Measurements from ENCODE around the gene SSTR1.
"Not testable (repeated sequence)": the region's sequence is repeated elsewhere in the genome, so short reads cannot be mapped to it uniquely, and the experiment has no call there.

SSTR1 gene, protein sequence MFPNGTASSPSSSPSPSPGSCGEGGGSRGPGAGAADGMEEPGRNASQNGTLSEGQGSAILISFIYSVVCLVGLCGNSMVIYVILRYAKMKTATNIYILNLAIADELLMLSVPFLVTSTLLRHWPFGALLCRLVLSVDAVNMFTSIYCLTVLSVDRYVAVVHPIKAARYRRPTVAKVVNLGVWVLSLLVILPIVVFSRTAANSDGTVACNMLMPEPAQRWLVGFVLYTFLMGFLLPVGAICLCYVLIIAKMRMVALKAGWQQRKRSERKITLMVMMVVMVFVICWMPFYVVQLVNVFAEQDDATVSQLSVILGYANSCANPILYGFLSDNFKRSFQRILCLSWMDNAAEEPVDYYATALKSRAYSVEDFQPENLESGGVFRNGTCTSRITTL

DNA sequence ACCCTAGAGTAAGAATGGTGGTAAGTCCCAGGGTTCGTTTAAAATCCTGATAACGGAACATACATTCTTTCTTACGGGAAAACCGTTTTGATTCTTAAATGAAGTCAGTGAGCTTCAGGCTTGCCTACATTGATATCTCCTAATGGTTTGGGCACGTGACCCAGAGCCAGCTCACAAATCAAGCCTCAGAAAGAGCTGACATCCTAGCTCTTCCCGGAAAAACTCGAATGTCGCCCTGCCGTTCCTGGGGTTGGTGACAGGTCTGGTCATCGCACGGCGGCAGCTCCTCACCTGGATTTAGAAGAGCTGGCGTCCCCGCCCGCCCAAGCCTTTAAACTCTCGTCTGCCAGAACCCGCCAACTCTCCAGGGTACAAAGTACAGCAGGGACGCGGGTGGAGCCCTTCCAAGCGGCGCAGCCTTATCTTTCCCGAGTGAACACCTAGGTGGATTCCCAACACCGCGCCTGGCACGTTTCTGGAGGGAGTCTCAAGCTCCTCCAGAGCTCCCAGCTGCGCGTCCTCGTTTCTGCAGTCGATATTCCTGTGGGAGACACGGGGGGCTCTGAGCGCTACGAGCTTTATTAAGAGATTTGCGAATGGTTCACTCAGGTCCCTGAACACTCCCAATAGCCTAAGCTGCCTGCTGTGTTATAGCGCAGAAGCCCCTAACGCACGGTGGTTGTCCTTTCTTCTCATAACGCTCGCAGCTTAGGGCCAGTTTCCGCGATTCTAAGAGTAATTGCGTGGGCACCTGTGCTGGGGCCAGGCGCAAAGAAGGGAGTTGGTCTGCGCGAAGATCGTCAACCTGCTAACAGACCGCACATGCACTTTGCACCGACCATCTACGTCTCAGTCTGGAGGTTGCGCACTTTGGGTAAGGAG lies at the start of gene SSTR1:
TSS of gene SSTR1 (plus strand) at position 169 of the 882 bp plus-strand sequence. CDS start 1,486 bp downstream, outside the sequence.
- DNase-seq (ENCODE audit: low read depth) = no peak

DNA sequence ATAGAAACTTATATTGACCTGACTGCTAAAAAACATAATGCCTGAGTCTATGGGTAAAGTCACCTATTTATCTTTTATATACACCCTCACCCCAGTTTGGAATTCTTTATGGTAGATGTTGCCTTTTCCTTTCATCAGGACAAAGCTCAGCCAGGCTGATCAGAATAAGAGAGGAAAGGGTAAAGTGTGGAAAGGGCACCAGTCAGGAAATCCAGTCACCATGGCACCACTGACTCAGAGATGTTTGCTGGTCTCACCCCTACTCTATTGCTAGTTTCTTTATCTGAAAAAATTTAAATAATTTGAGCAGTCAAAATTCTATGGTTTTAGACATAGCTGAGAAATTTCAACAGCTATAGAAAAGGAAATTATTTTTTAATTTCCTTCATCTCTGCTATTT lies 49.2 kb upstream of the SSTR1 start:
- DNase-seq (ENCODE audit: low read depth) = no peak

DNA sequence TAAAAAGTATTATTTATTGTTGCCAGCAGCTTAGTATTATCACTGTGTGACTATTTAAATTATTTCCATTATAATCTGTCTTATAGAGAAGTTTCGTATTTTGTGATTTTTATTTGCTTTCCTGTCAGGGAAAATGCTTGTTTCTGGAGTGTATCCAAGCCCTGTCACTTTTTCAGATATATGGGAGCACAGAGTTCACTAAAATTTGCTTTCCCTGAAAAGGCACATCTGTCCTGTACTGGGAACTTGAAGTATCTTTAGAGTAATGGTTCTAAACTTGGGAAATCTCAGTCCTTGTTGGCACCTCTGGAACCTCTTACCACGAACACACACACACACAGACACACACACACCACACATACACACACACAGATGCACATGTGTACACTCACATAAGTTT lies 39.3 kb upstream of the SSTR1 start:
- DNase-seq (ENCODE audit: low read depth) = no peak

DNA sequence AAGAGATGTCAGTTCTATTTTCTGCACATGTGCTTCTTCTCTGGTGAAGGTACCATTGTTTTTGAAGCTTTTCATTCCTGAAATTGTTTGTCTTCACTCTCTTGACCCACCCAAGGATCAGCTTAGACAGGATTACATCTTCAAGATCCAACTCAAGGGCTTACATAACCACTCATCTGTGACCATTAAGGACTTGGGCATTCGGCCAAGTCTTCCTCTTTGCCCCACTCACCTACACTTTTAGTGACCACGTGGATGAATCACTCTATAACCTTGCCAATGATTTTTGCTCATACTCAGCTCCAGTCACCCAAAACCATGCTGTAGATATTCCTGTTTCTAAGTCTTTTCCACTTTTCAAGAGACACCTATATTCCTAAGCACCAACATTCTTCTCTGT lies 36.5 kb upstream of the SSTR1 start:
- no peak for DNase-seq (ENCODE audit: low read depth)

DNA sequence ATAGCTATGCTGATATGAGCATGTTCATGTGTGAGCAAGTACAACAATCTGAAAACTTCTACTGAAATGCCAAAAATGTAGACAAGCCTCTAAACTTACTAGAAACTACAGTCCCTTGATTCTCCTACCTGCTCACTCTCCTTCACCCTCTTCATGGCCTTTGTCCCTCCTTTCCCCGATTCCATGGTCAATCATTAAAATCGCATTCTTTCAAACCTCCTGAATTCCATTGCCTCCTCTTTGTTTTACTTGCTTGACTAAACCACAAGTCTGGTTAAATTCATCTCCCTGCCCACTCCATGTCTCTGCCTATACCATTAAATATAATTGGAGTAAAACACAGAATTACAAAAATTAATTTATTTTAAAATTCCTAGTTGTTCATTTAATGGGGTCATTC lies 33.0 kb upstream of the SSTR1 start:
- DNase-seq (ENCODE audit: low read depth) = no peak

DNA sequence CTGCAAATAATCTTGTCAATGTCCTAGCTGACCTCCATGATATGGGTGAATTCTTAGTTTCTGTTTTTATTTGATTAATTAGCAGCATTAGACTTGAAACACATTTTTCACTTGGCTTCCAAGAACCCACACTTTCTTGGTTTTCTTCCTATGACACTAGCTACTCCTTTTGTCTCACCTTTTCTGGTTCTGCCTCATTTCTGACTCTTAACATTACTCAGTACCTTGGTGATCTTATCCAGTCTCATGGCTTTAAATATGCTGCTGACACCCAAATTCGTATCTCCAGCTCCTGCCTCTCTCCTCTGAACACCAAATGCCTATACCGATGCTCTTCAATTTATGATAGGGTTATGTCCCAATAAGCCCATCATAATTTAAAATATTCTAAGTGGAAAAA lies 32.0 kb upstream of the SSTR1 start:
- DNase-seq (ENCODE audit: low read depth) = no peak

DNA sequence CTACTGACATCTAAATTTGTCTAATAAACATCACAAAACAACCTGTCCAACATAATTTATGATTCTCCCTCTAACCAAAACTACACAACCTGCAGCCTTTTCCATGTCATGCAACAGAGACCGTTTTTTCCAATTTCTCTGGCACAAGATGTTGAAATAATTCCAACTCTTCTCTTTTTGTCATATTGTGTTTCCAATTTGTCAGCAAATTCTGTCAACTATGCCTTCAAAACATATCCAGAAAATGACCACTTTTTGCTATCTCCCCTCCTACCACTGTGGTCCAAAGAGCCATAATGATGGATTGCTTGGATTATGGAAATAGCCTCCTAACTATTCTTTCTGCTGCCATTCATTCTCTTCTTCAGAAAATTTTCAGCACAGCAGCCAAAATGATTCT lies 31.3 kb upstream of the SSTR1 start:
- DNase-seq (ENCODE audit: low read depth) = no peak

DNA sequence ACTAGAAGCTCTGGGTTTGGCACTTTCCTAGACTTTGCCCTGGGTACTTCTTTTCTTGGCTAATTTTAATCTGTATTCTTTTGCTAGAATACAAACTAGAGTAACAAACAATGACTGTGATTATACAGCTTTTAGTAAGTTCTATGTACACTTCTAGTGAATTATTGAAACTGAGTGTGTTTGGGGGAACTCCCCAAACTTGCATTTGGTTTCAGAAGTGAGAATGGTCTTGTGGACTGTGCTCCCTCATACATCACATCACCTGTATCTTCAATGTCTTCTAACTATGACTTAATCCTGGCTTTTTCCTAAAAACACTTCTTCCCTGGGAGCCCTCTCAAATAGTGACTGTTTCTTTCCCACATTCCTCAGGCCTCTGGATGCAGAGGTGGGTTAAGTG lies 23.6 kb upstream of the SSTR1 start:
- no peak for DNase-seq (ENCODE audit: low read depth)

DNA sequence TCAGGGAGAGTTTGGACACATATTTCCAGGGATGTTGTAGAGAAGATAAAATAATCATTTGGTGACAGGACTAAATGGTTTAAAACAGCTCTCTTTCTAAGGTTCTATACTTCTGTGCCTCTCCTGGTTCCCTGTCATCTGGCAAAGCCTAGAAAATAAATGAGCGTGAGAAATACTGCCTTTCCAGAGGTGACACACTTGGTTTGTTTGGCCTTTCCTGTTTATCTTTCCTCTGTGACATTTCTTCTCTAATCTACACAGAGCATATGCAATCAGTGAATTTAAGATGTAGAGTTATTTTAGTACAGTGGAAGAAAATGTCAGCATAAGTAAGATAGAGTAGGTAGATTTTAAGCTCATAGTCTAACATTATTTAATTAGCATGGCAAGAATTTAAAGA lies 22.0 kb upstream of the SSTR1 start:
- DNase-seq (ENCODE audit: low read depth) = no peak

DNA sequence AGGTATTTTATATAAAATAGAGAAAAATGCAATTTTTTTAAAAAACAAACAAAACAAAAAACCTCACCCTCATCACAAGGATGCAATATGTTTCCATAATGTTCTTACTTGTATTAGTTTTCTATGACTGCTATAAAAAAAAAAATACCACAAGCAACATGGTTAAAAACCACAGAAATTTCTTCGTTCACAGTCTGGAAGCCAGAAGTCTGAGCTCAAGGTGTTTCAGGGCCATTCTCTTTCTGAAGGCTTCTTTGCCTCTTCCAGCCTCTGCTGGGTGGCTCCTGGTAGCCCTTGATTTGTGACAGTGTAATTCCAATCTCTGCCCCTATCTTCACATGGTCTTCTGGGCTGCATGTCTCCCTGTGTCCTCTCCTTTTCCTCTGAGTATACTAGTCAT lies 21.5 kb upstream of the SSTR1 start:
- no peak for DNase-seq (ENCODE audit: low read depth)

DNA sequence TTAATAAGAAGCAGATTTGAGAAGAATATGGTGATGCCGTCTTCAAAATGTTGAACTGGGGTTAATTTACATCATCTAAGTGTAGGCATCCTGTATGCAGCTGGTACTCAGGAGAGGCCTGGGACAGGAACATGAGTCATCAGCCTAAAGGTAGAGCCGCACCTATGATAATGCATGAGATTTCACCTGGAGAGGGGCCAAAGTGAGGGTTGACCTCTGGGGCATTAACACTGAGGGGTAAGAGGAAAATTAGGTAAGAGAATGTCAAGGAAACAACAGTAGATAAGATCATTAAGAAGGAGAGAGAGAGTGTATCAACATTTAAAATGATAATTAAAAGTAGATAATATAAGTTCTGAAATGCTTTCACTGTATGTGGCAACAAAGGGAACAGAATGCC lies 20.2 kb upstream of the SSTR1 start:
- no peak for DNase-seq (ENCODE audit: low read depth)

DNA sequence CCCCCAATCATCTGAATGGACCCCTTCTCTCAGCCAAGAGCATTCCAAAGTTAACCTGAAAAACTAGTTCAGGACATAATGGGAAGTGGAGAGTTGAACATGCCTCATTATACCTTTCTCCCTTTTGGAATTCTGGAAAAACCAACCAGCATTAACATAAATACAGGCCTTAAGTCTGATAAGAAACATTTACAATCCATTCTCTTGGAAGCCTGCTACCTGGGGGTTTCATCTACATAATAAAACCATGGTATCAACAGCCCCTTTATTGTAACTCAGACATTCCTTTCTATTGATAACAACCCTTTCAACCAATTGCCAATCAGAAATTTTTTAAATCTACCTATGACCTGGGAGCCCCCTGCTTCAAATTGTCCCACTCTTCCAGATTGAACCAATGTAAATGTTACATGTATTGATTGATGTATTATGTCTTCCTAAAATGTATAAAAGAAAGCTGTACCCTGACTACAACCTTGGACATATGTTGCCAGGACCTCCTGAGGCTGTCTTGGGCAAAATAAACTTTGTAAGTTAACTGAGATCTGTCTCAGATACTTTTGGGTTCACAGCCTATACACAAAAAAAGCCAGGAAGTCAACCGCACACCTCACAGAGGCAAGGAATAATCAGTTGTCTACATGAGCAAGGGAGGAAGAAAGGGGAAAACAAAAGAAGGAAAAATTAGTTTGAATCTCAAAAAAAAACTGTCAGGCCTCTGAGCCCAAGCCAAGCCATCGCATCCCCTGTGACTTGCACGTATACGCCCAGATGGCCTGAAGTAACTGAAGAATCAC lies 17.6 kb upstream of the SSTR1 start:
- no peak for DNase-seq (ENCODE audit: low read depth)

DNA sequence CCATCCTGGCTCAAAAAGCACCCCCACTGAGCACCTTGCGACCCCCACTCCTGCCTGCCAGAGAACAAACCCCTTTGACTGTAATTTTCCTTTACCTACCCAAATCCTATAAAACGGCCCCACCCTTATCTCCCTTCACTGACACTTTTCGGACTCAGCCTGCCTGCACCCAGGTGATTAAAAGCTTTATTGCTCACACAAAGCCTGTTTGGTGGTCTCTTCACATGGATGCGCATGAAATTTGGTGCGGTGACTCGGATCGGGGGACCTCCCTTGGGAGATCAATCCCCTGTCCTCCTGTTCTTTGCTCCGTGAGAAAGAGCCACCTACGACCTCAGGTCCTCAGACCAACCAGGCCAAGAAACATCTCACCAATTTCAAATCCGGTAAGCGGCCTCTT lies 16.9 kb upstream of the SSTR1 start:
- not testable (repeated sequence) for DNase-seq (ENCODE audit: low read depth)

DNA sequence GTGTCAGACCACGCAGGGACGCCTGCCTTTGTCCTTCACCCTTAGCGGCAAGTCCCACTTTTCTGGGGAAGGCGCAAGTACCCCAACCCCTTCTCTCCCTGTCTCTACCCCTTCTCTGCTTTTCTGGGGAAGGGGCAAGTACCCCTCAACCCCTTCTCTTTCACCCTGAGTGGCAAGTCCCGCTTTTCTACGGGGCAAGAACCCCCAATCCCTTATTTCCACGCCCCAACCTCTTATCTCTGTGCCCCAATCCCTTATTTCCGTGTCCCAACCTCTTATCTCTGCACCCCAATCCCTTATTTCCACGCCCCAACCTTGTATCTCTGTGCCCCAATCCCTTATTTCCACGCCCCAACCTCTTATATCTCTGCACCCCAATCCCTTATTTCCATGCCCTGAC lies 16.2 kb upstream of the SSTR1 start:
- DNase-seq (ENCODE audit: low read depth) = not testable (repeated sequence)

DNA sequence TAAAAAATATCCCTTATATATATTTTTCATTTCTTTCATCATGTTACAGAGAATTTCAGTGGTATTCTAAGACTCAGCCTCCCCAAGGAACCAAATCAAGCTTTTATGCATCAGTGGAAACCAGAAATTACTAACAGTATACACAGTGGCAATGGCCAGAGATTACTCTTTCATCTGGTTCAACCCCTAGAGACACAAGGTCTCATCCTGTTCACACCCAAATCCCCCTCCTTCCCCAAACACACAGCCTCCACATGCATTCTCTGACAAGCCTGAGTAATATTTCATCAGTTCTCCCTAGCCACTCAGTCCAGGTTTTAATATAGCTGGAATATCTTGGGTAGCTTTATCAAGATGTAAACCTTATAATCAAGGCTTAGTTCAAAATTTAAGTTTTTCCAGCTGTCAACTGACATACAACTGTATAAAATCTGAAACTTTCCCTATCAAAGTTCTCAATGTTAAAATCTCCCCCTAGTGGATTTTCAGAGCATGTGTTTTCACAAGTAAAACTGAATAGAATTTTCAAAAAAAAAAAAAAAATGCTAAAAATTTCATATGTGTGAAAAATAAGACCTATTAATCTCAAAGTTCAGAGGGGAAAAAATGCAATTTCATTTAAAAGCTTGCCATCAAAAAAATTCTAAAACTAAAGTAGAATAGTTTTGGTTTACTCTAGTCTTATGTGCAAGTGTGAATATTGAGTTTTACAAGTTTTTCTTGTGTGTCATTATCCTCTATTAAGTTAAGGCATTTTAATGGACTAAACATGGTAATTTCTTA lies 10.5 kb upstream of the SSTR1 start:
- DNase-seq (ENCODE audit: low read depth) = no peak

DNA sequence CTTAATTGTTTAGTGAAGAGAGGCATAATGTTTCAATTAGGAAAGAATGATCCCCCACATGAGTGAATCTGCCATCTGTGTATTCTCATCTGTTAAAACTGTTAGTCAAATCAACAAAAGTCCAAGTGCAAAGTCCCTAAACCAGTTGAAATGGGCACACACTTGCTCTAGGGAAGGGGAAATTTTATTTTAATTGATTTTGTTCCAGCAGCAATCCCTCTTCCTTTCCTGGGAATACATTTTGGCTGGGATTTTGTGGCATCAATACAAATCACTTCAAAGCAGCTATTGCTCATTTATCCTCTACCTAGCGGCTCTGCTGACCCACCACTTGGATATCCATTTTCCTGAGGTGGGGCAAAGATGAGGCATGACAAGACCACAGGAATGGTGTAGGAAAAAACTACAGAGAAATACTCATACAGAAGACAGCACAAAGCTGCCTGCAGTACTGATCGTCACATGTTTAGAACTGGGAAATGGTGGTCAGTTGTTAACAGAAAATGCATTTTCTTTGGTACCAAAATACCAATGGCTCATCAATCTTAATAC lies 9.8 kb upstream of the SSTR1 start:
- no peak for DNase-seq (ENCODE audit: low read depth)

DNA sequence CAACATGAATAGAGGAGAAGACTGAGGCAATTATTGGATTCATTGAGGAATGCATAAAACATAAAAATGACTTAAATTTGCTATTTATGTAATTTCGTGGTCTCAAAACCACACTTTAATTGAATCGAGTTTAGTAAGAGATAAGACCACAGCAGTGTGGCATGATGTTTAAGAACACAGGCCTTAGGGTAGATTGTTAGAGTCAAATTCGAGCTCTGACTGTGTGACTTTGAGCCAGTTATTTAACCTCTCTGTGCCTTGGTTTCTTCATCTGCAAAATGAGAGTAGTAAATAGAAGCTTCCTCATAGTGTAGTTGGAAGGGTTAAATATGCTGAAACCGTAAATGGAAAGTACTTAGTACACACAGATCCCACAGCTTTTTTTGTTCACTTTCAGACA lies 9.3 kb upstream of the SSTR1 start:
- no peak for DNase-seq (ENCODE audit: low read depth)

DNA sequence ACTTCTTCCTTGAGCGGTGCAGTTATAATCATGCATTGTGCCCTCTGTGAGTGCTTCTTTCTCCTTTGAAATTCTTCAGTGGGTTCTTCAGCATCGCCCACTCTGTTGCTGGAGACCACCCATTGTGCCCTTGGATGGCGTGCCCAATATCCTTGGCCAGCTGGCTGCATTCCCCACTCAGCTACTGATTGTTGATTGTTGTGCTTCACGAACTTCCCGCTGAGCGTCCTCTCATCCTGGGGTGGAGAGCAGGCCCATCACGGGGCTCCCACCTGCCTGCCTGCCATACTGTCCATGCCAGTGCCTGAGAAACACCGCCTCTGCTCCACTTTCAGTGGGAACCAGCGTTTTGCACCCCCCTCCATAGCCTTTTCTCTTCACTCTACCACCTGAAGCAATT lies 8.6 kb upstream of the SSTR1 start:
- DNase-seq (ENCODE audit: low read depth) = no peak

DNA sequence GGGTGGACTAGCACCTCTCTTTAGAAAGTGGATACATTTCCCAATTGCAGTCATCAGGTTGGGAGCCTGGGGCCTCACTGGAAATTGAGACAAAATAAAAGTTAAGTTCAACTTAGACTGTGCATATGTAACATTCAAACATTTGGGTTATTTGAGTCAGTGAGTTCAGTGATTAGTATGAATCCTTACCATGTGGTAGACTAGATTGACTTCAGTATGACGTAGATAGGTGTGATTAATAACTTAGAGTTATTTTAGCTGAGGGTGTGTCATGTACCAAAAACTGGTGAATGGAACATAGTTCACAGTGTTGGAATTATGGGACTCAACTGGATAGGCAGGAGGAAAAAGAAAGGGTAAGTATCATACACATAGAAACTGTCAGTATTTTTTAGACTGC lies 8.0 kb upstream of the SSTR1 start:
- DNase-seq (ENCODE audit: low read depth) = no peak

DNA sequence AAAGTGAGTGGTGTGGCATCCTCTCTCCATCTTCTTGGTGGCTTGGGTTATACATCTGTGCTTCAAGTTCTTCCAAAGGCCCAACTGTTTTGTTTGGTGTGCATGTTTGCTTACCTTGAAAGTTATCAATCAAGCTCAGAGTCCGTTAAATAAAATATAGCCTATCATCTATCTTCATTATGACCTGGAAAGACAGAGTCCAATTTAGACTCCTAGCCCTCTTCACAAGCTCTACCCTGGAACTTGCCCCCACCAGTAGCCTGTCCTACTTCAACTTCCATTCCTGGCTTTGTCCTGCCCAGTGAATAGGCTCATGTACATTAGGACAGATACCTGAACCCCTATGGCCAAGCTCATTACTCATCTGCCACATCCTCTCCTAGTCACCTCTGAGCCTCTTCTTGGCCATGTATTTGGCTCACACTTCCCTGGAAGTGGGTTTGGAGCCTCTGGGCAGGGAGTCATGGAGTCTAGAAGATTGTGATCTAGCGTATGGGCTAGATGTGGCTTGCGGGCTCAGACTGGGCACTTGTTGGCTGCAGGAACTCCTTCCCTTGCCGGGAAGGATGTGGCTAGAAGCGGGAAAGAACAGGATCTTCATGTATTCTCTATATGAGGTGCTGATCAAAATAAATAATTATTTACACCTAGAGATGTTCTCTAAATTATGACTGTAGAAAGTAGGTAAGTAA lies 6.4 kb upstream of the SSTR1 start:
- DNase-seq (ENCODE audit: low read depth) = no peak
